Astrocyte (in vitro differentiated cells and primary cell): ENCODE measurements around the gene MTUS2. TPM values are rescaled to one million over a fixed set of nuclear protein-coding genes. Genes with fewer than 3 reads are reported as not detected.

Experiments used
- DNase-seq: peaks from one replicate; pipeline ENCODE4 v3.0.0-alpha.2; 2010; ENCODE audit warnings: low read depth
- FAIRE-seq: peaks from 2 replicates; lab custom pipeline; 2011; peaks lifted over from hg19 to GRCh38; lab: Jason Lieb, UNC
- H2AFZ ChIP-seq: 2 replicates; pipeline ENCODE4 v1.6.0; 2012; ENCODE audit warnings: low read depth, low read length, inconsistent platforms
- H3K27ac ChIP-seq: 2 replicates; pipeline ENCODE4 v1.5.1; 2011; ENCODE audit warnings: low read depth, low read length, inconsistent platforms
- H3K27me3 ChIP-seq: 2 replicates; pipeline ENCODE4 v1.6.0; 2011; ENCODE audit warnings: low read length, inconsistent platforms; ENCODE audit not compliant: insufficient read depth
- H3K36me3 ChIP-seq: 2 replicates; pipeline ENCODE4 v1.5.1; 2011; ENCODE audit warnings: low read length, inconsistent platforms; ENCODE audit not compliant: insufficient read depth
- H3K4me1 ChIP-seq: 2 replicates; pipeline ENCODE4 v1.5.1; 2011; ENCODE audit warnings: low read length, inconsistent platforms; ENCODE audit not compliant: insufficient read depth
- H3K4me2 ChIP-seq: 2 replicates; pipeline ENCODE4 v1.6.0; 2012; ENCODE audit warnings: low read length, inconsistent platforms
- H3K4me3 ChIP-seq: 2 replicates; pipeline ENCODE4 v1.5.1; 2011; ENCODE audit warnings: low read depth, mild to moderate bottlenecking, low read length, inconsistent platforms; ENCODE audit not compliant: insufficient read depth
- H3K79me2 ChIP-seq: 2 replicates; pipeline ENCODE4 v1.6.0; 2012; ENCODE audit warnings: mild to moderate bottlenecking, low read length, inconsistent platforms; ENCODE audit not compliant: insufficient read depth
- H3K9ac ChIP-seq: 2 replicates; pipeline ENCODE4 v1.6.0; 2012; ENCODE audit warnings: mild to moderate bottlenecking, low read length, inconsistent platforms
- H3K9me3 ChIP-seq: 2 replicates; pipeline ENCODE4 v1.5.1; 2012; ENCODE audit warnings: low read depth, mild to moderate bottlenecking, low read length, inconsistent platforms; ENCODE audit not compliant: insufficient read depth
- H4K20me1 ChIP-seq: 2 replicates; pipeline ENCODE4 v1.6.0; 2012; ENCODE audit warnings: low read length, inconsistent platforms; ENCODE audit not compliant: insufficient read depth
- H3K27ac Mint-ChIP-seq: one replicate; pipeline ENCODE4 v1.8.0; 2021; ENCODE audit warnings: mild to moderate bottlenecking, mixed read lengths; ENCODE audit not compliant: unreplicated experiment
- H3K27me3 Mint-ChIP-seq: one replicate; pipeline ENCODE4 v1.8.0; 2021; ENCODE audit warnings: low read depth, mixed read lengths; ENCODE audit not compliant: unreplicated experiment
- H3K36me3 Mint-ChIP-seq: one replicate; pipeline ENCODE4 v1.8.0; 2021; ENCODE audit warnings: low read depth, mixed read lengths; ENCODE audit not compliant: unreplicated experiment
- H3K4me1 Mint-ChIP-seq: one replicate; pipeline ENCODE4 v1.8.0; 2021; ENCODE audit warnings: low read depth, mixed read lengths; ENCODE audit not compliant: unreplicated experiment
- H3K4me3 Mint-ChIP-seq: one replicate; pipeline ENCODE4 v1.8.0; 2021; ENCODE audit warnings: mild to moderate bottlenecking, moderate library complexity, mixed read lengths; ENCODE audit not compliant: unreplicated experiment
- H3K9me3 Mint-ChIP-seq: one replicate; pipeline ENCODE4 v1.8.0; 2021; ENCODE audit warnings: mild to moderate bottlenecking, mixed read lengths; ENCODE audit not compliant: unreplicated experiment
- CTCF ChIP-seq: IDR thresholded peaks from 2 replicates; pipeline ENCODE4 v1.5.1; 2011; ENCODE audit warnings: low read depth, mild to moderate bottlenecking, inconsistent platforms, low read length, moderate library complexity; ENCODE audit not compliant: insufficient read depth
- EZH2 ChIP-seq: IDR thresholded peaks from 2 replicates; pipeline ENCODE4 v1.6.1; 2012; ENCODE audit warnings: mild to moderate bottlenecking, low read length, inconsistent platforms; ENCODE audit not compliant: insufficient read depth
- total RNA-seq: library from RNA; stranded (reverse); gene quantifications from 2 replicates; pipeline ENCODE4 v1.2.1, GENCODE V29; 2021

The MTUS2 gene
- total RNA-seq, 1 donor from 2014 or later = 0.50 TPM

- no peak overlapping the region for H3K4me3 ChIP-seq
- no peak for TF ChIP-seq EZH2
- TF ChIP-seq CTCF = no peak
- no peak overlapping the region for H3K4me2 ChIP-seq
- Mint-ChIP-seq H3K36me3 (no peaks in the 10 kb centered on the region), H3K27ac (no peak overlapping the region), H3K9me3 (no peaks in the 10 kb centered on the region), H3K4me3 (no peak overlapping the region), H3K27me3 (peaks cover 5% of the 10 kb centered on the region), H3K4me1 (peaks cover 8% of the 10 kb centered on the region)
- no peaks in the 10 kb centered on the region for H3K36me3 ChIP-seq
- H3K27me3 ChIP-seq = peaks cover 9% of the 10 kb centered on the region
- no peak overlapping the region for H3K9ac ChIP-seq
- DNase-seq = no peak
- no peak overlapping the region for H3K27ac ChIP-seq
- H4K20me1 ChIP-seq = no peaks in the 10 kb centered on the region
- H3K79me2 ChIP-seq = no peaks in the 10 kb centered on the region
- H2AFZ ChIP-seq = no peak overlapping the region
- no peaks in the 10 kb centered on the region for H3K9me3 ChIP-seq
- FAIRE-seq = no peak
- no peaks in the 10 kb centered on the region for H3K4me1 ChIP-seq
These were observed 25.7 kb upstream of the MTUS2 start for GRCh38 chr13:28794396-28794795.

- Histone ChIP-seq H3K4me2 (peak overlapping the region; percentile 87), H3K36me3 (no peaks in the 10 kb centered on the region), H3K4me1 (no peaks in the 10 kb centered on the region), H3K27ac (no peak overlapping the region), H3K4me3 (no peak overlapping the region), H4K20me1 (no peaks in the 10 kb centered on the region), H2AFZ (no peak overlapping the region), H3K79me2 (no peaks in the 10 kb centered on the region), H3K27me3 (peaks cover 10% of the 10 kb centered on the region), H3K9ac (no peak overlapping the region), H3K9me3 (no peaks in the 10 kb centered on the region)
- H3K9me3 Mint-ChIP-seq = no peaks in the 10 kb centered on the region
- H3K27ac Mint-ChIP-seq = no peak overlapping the region
- peaks cover 8% of the 10 kb centered on the region for H3K4me1 Mint-ChIP-seq
- no peak overlapping the region for H3K4me3 Mint-ChIP-seq
- H3K27me3 Mint-ChIP-seq = peaks cover 5% of the 10 kb centered on the region
- FAIRE-seq (no peak), DNase-seq (no peak)
- TF ChIP-seq CTCF (no peak), EZH2 (no peak)
- no peaks in the 10 kb centered on the region for H3K36me3 Mint-ChIP-seq
These were observed 23.2 kb upstream of the MTUS2 start for GRCh38 chr13:28796938-28797257.

GRCh38 chr13:28805193-28805819 lies 14.8 kb upstream of the MTUS2 start:
- Mint-ChIP-seq H3K9me3 (peaks cover 21% of the 10 kb centered on the region), H3K4me3 (no peak overlapping the region), H3K36me3 (peaks cover 2% of the 10 kb centered on the region), H3K4me1 (no peaks in the 10 kb centered on the region), H3K27me3 (peaks cover 8% of the 10 kb centered on the region), H3K27ac (no peak overlapping the region)
- DNase-seq (no peak), FAIRE-seq (no peak)
- Histone ChIP-seq H3K27ac (no peak overlapping the region), H3K9me3 (no peaks in the 10 kb centered on the region), H3K4me1 (no peaks in the 10 kb centered on the region), H2AFZ (no peak overlapping the region), H3K79me2 (no peaks in the 10 kb centered on the region), H3K27me3 (peaks cover 3% of the 10 kb centered on the region), H4K20me1 (no peaks in the 10 kb centered on the region), H3K4me3 (no peak overlapping the region), H3K4me2 (no peak overlapping the region), H3K36me3 (no peaks in the 10 kb centered on the region), H3K9ac (no peak overlapping the region)
- TF ChIP-seq EZH2 (no peak), CTCF (no peak)
